Activated CD4-positive, alpha-beta T cell treated with anti-CD3 and anti-CD28 coated beads, Interleukin-2, Interleukin-6, amounts not matched to agents 100 ng/mL and 50 ng/mL, durations not matched to agents 16 hours and 8 hours (primary cell): ENCODE results near the gene NSMCE1.

ENCODE experiments used
- DNase-seq: peaks from one replicate; pipeline ENCODE4 v3.0.0-alpha.2; 2020

The NSMCE1 gene

DNA sequence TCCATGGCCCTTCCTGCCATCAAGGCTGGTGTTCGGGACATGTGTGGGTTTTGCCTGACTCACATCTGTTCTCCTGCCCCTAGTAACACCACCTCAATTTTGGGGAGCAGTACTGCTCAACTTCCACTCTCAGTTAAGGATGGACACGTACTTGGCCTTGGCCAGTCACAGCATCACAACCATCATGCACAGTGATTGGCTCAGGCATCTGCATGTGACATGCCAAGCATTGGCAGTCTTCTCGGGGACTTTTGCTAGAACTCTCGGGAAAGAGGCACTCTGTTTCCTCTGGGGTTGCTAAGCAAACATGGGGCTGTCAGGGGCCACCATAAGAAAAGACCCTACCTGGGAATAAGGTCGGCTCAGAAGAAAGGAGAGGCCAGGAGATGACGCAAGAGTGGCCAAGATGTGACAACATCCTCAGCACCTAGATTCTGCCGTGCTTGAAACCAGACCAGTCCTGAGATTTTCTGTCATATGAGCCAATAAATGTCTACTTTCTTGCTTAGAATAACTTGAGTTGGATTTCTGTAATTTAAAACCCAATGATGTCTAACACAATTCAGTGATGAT is 77.1 kb downstream of the NSMCE1 start:
- no peak for DNase-seq

DNA sequence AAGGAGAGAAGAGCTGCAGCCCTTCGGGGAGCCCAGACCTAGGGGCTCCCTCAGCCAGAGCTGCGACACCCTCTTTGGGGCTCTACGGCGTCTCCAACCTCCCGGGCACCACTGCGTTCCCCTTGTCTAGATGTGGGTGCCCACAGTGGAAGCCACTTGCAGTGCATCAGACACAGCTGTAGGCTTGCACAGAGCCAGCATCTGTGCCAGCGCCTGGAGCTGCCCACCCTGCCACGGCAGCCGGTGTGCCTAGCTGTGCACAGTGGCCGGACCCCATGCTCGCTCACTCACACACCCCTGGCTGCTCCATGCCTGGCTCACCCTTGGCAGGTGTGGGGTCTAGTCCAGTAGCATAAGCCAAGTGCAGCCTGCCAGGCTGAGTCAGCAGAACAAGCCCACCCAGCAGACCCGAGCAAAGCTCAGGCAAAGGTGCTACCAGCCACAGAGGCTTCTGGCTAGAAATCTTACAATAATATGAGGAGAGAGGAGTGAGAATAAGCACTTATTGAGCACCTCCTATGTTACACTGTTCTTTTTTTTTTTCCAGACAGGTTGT is 78.2 kb downstream of the NSMCE1 start:
- no peak for DNase-seq

DNA sequence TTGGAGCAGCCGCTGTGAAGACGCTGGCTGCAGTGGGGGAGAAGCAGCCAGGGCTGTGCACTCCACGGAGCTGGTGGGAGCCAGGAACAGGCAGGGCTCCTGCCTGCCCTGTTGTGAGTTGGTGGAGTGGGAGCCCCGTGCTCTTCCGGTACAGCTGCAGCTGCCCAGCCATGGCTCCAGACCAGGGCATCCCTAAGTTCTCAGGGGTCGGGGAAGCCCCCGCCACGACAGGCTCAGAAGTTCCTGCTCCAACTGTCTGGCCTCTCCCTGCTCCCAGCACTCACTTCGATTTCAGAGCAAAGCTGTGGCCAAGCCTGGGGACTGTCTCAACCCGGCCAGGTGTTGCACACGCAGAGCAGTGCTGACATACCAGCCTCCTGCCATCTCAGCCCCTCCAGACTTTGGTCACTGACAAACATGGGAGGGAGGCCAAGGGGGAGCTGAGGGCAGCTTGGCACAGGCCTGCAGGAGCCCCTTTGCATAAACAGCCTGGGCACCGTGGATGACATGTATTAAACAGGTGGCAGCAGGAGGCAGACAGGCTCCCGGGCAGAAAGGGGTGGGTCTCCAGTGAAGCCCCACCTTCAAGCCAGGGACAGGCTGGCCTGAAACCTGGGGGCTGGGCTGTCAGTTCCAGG is 79.1 kb downstream of the NSMCE1 start:
- DNase-seq: no peak

DNA sequence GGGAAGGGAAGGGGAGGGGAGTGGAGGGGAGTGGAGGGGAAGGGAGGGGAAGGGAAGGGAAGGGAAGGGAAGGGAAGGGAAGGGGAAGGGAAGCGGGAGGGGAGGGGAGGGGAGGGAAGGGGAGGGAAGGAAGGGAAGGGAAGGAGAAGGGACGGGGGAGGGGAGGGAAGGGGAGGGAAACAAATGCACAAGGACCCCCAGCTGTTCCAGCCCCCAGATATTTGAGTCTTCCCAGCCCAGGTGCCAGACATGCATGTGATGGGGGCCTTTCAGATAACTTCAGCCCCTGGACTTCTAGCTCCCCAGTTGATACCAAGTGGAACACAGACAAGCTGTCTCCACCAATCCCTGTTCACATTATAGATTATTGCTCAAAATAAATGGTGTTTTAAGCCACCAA is 79.9 kb downstream of the NSMCE1 start:
- DNase-seq: no peak

DNA sequence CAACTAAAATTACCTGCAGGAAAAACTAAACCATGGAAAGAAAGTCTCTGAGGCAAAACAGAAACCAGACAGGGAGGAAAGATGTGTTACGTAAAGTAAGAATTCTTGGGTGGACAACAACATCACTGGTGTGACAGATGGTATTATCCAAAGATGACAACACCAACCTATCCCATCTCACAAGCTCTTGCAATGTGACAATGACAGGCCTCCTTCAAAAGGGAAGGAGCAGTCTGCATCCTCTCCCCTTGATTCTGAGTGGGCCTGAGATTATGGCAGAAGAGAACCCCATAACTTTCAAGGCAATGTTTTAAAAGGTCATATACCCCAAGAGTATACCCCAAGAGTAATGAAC is 82.8 kb downstream of the NSMCE1 start:
- DNase-seq: no peak

DNA sequence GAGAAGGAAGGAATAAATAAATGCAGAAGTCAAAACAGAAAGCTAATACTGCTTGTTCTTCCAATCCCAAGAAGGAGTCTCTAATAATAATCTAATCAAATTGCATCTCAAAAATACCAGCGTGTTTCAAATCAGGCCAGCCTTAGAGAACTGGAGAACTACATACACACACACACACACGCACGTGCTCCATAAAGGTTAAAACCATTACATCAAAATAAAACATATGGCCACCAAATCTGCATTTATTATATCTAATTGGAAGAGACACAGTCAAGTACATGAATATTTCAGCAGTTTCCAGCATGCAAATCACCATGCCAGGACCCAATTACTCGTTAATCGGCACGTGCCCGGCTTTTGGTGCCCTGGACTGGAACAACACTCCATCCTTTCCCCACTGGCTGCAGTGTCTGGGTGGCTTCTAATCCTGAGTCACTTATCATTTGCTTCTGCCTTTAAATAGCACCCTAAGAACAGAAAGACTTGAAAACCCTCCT is 85.6 kb downstream of the NSMCE1 start:
- no peak for DNase-seq

DNA sequence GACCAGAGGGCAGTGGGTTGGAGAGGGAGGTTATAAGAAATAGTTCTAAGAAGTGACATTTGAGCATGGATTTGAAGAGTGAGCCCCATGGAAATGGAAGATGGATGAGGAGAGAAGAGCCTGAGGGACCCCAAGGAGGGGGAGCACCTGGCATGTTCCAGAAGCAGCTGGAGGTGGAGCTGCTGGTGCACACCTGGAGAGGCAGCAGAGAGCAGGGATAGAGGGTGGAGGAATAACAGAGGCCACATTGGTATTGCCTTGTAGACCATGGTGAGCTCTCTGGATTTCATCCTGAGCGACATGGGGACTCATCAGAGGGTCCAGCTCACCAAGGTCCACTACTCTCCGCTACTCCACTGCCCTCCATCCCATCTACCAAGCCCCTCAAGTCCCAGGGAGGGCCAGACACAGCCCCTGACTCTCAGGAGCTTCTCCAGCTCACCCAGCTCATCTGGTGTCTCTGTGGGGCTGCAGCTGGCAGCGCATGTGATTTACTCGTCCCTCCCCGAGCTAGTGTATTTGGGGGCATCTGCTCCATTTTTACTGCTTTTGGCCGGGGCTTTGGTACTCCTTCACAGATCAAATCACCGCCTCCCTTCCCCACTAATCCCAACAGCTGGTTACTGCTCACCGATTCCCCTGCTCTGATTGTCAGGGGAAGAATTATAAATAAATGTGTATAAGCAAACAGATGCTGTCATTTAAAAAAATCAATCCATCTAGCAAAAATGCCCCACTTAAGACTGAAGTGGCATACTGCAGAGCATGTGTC is 87.4 kb downstream of the NSMCE1 start:
- DNase-seq: no peak

DNA sequence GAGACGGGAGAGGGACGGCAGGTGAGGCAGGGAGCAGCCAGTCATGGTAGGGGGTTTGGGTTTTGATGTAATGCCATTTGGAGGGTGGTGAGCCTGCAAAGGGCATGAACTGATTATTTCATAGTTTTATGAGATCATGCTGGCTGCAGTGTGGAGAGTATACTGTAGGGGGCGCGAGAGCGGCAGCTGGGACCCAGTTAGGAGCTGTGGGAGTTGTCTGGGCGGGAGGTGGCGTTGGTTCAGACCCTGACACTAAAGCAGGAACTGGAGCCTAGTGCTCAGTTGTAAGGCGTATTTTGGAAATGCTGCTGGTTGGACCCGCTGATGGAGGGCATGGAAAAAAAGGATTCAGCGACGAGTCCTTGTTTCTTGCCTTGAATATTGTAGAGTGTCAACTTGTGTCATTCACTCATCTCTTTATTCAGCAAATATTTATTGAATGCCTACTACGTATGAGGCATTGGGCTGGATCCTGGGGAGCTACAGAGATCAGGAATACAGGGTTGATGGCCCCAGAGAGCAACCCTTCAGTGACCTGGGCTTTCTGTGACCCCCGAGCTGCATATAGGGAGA is 89.0 kb downstream of the NSMCE1 start:
- DNase-seq: peak; percentile 91

DNA sequence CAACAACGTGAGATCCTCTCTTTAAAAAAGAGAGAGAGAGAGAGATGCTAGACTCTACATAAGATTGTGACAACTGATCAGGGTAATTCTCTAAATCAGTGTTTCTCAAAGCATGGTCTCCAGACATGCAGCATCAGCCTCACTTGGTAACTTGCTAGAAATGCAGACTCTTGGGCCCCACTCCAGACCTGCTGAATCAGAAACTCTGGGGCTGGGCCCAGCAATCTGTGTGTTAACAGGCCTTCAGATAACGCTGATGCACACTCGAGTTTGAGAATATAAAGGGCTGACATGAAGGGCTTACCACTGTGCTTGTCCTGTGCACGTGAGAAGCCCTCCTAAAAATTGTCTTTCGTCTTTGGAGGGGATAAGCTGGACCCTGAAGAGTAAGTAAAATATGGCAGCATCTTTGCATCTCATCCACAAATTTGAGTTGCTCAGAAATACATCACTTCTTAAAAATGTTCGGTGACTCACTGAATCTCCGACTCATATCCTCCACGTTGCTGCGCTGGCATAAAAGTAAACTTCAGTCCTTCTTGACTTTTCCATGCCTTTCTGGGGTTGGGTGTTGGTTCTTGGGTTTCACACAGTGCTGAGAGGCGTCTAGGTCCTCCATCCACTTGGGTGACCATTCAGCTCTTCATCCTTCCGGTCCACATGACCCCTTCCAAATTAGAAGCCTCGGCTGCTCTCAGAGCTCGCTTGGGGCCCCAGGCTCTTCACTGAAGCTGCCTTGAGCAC is 91.4 kb downstream of the NSMCE1 start:
- peak; percentile 16 for DNase-seq

DNA sequence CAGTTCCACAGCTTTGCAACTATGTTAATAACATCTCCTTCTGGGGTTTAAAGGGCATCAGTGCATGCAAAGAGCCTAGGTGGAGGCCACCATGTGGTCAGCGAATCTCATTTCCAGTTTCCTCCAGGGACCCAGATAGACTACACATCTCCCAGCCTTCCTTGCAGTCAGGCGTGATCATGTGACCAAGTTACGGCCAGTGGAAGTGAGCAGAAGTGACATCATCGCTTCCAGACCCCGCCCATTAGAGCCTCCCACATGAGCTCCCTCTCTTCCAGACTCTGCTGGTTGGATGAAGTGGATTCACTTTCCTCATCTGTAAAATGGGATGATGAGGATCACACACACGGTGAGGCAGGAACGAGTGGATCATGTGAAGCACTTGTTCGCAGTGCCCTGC is 92.7 kb downstream of the NSMCE1 start:
- DNase-seq: no peak
